ENCODE results near the gene DNAH6. TPM values are rescaled to one million over a fixed set of nuclear protein-coding genes. Genes with fewer than 3 reads are reported as not detected.
A peak's percentile ranks its signal among the peaks of the same experiment; 100 is the strongest.

Gene DNAH6
- total RNA-seq, 1 experiment from 2014 or later = not detected

DNA sequence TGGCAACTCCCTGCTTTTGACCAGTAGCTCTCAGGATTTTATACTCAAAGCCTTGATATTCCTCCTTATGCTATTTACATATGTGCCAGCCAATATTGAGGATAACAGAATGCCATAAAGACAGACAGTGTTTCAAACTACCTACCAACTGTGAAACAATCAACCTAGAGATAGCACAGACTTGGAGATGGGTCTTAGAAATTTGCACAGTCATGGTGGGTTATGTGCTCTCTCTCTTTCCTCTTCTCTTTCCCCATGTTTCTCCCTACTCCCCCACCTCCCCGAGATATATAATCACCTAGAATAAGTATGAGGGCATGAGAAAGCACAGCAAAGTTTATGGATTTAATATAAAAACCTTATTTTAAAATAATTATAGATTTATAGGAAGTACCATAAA lies 33.0 kb upstream of the DNAH6 start:
- Histone ChIP-seq H4K20me1 (ENCODE audit: low read length) (no peaks in the 10 kb centered on the region), H3K4me2 (ENCODE audit: low read length) (no peak overlapping the region), H3K27me3 (ENCODE audit: low read length) (no peaks in the 10 kb centered on the region), H3K9ac (ENCODE audit: low read length) (no peak overlapping the region), H3K9me3 (ENCODE audit: low read length) (no peaks in the 10 kb centered on the region), H3K9me2 (replicated peaks; ENCODE audit: low read length) (no peaks in the 10 kb centered on the region), H3K4me3 (ENCODE audit: low read length) (no peak overlapping the region), H3F3A (ENCODE audit: low read length, unreplicated experiment) (no peaks in the 10 kb centered on the region), H3K27ac (ENCODE audit: low read length) (no peak overlapping the region), H3K4me1 (ENCODE audit: insufficient read depth, low read length) (no peaks in the 10 kb centered on the region), H2AFZ (ENCODE audit: low read length) (no peak overlapping the region), H3K36me3 (ENCODE audit: low read depth, low read length) (no peaks in the 10 kb centered on the region), H3K79me2 (ENCODE audit: low read length) (no peaks in the 10 kb centered on the region)
- no TSS peak for BruUV-seq (replicated peaks)
- no peak for TF ChIP-seq EZH2phosphoT487 (IDR thresholded peaks at IDR 0.05; ENCODE audit: borderline replicate concordance, low read length)
- TF ChIP-seq, protein P1, sequence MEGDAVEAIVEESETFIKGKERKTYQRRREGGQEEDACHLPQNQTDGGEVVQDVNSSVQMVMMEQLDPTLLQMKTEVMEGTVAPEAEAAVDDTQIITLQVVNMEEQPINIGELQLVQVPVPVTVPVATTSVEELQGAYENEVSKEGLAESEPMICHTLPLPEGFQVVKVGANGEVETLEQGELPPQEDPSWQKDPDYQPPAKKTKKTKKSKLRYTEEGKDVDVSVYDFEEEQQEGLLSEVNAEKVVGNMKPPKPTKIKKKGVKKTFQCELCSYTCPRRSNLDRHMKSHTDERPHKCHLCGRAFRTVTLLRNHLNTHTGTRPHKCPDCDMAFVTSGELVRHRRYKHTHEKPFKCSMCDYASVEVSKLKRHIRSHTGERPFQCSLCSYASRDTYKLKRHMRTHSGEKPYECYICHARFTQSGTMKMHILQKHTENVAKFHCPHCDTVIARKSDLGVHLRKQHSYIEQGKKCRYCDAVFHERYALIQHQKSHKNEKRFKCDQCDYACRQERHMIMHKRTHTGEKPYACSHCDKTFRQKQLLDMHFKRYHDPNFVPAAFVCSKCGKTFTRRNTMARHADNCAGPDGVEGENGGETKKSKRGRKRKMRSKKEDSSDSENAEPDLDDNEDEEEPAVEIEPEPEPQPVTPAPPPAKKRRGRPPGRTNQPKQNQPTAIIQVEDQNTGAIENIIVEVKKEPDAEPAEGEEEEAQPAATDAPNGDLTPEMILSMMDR (conservative IDR thresholded peaks at IDR 0.05; ENCODE audit: low read depth, low read length) = no peak
- ATAC-seq (no peak), DNase-seq (no peak)
- POLR2A ChIA-PET (ENCODE audit: unreplicated experiment) = no interaction called here
- CTCF ChIA-PET = no interaction called here
- intact Hi-C loops (cut with micrococcal nuclease) = no loop called here

- H3K9me3 ChIP-seq (ENCODE audit: low read length) = no peaks in the 10 kb centered on the region
- no peaks in the 10 kb centered on the region for H3K9me2 ChIP-seq (replicated peaks; ENCODE audit: low read length)
- H3K4me3 ChIP-seq (ENCODE audit: low read length) = no peak overlapping the region
- no peaks in the 10 kb centered on the region for H3K36me3 ChIP-seq (ENCODE audit: low read depth, low read length)
- no peak for ATAC-seq
- DNase-seq = peak; percentile 19
- ChIA-PET CTCF (no interaction called here), POLR2A (ENCODE audit: unreplicated experiment) (no interaction called here)
- no peaks in the 10 kb centered on the region for H3K79me2 ChIP-seq (ENCODE audit: low read length)
- H3K27me3 ChIP-seq (ENCODE audit: low read length) = no peaks in the 10 kb centered on the region
- no peak overlapping the region for H3K9ac ChIP-seq (ENCODE audit: low read length)
- TF ChIP-seq EZH2phosphoT487 (IDR thresholded peaks at IDR 0.05; ENCODE audit: borderline replicate concordance, low read length) = no peak
- TF ChIP-seq, protein P1 (conservative IDR thresholded peaks at IDR 0.05; ENCODE audit: low read depth, low read length) = no peak
- TF ChIP-seq EZH2 (IDR thresholded peaks at IDR 0.05; ENCODE audit: low read length, unreplicated experiment) = no peak
- intact Hi-C loops (cut with micrococcal nuclease) = no loop called here
- no peak overlapping the region for H2AFZ ChIP-seq (ENCODE audit: low read length)
- H3K4me2 ChIP-seq (ENCODE audit: low read length) = no peak overlapping the region
- H3F3A ChIP-seq (ENCODE audit: low read length, unreplicated experiment) = no peaks in the 10 kb centered on the region
- BruUV-seq (replicated peaks) = no TSS peak
- H3K4me1 ChIP-seq (ENCODE audit: insufficient read depth, low read length) = no peaks in the 10 kb centered on the region
- H3K27ac ChIP-seq (ENCODE audit: low read length) = no peak overlapping the region
- no peaks in the 10 kb centered on the region for H4K20me1 ChIP-seq (ENCODE audit: low read length)
Measured at GRCh38 chr2:84486441-84487115, 29.7 kb upstream of the DNAH6 start.

- H3K4me3 ChIP-seq (ENCODE audit: low read length) = no peak overlapping the region
- H3K4me1 ChIP-seq (ENCODE audit: insufficient read depth, low read length) = no peaks in the 10 kb centered on the region
- no peaks in the 10 kb centered on the region for H4K20me1 ChIP-seq (ENCODE audit: low read length)
- no TSS peak for BruUV-seq (replicated peaks)
- DNase-seq (no peak), ATAC-seq (no peak)
- H3F3A ChIP-seq (ENCODE audit: low read length, unreplicated experiment) = no peaks in the 10 kb centered on the region
- no peak overlapping the region for H3K9ac ChIP-seq (ENCODE audit: low read length)
- no peak overlapping the region for H3K27ac ChIP-seq (ENCODE audit: low read length)
- no peaks in the 10 kb centered on the region for H3K27me3 ChIP-seq (ENCODE audit: low read length)
- H3K9me3 ChIP-seq (ENCODE audit: low read length) = no peaks in the 10 kb centered on the region
- no peak overlapping the region for H3K4me2 ChIP-seq (ENCODE audit: low read length)
- CTCF ChIA-PET = no interaction called here
- H3K79me2 ChIP-seq (ENCODE audit: low read length) = no peaks in the 10 kb centered on the region
- intact Hi-C loops (cut with micrococcal nuclease) = no loop called here
- POLR2A ChIA-PET (ENCODE audit: unreplicated experiment) = no interaction called here
- no peak overlapping the region for H2AFZ ChIP-seq (ENCODE audit: low read length)
- no peak for TF ChIP-seq EZH2phosphoT487 (IDR thresholded peaks at IDR 0.05; ENCODE audit: borderline replicate concordance, low read length)
- no peaks in the 10 kb centered on the region for H3K36me3 ChIP-seq (ENCODE audit: low read depth, low read length)
- H3K9me2 ChIP-seq (replicated peaks; ENCODE audit: low read length) = no peaks in the 10 kb centered on the region
Measured at GRCh38 chr2:84487298-84487996, 28.9 kb upstream of the DNAH6 start.
